HuH-7.5 (cell line): ENCODE data around the gene ROR2.
A peak's percentile ranks its signal among the peaks of the same experiment; 100 is the strongest.

Experiments
- DNase-seq: peaks from one replicate; pipeline ENCODE4 v3.0.0; 2011; ENCODE audit warnings: low spot score

Gene ROR2

DNA sequence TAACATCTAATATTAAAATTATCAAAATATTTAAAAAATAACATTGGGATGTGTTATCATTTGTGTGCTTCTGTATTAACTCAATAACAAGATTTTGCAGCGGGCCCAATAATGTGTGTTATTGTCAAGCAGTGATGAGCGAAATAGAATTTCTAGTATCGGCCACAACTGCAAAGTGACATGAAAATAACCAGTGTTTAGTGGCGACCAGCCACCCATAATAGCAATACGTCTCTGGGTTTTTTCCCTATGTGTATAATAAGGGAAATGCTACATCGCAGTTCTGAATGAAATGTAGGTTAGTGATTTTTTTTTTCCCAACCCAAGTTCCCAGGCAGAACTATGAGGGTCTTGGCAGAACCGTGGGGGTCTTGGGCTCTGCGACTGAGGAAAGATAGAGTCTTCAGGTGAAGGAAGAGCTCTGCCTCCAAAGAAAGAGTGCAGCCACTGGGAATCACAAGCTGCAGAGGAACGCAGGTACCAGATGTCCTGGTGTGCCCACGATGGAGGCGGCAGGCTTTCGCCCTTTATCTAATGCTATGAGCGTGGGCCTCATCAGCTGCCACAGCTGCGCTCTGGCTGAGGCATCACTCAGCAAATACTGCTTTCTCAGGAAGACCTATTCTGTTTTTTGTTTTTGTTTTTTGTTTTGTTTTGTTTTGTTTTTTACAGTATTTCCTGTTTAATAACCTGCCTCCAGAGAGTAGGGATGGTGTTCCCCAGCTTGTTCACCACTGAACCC is 235.0 kb downstream of the ROR2 start:
- no peak for DNase-seq

DNA sequence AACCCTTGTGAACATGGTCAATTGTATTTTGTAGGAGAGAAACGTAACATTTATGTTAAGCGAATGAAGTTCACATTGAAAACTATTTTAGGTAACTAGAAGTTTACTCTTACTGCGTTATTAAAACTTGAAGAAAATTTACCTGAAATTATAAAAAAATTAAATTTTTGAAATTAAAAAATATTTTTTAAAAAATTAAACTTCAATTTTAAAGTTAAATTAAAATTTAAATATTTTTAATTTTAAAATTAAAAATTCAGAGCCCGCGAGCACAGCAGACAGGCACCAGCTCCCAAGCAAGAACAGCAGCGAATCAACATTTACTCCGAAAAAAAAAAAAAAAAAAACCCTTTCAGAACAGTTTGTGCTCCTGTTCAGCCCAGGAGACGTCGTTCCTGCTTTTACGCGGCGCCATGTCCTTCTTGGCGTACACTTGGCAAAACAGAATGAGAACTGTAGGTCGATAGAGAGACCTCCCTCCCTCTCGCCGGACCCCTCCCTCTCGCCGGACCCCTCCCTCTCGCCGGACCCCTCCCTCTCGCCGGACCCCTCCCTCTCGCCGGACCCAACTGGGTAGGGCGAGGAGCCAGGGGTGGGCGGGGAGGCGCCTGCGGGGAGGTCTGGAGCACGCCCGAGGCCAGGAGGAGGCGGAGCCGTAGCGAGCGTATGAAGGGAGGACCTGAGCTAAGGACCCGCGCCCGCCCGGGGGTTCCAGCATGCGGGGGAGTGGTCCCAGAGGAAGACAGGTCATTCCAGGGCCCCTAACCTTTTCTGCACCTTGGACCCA is 235.8 kb downstream of the ROR2 start:
- no peak for DNase-seq

DNA sequence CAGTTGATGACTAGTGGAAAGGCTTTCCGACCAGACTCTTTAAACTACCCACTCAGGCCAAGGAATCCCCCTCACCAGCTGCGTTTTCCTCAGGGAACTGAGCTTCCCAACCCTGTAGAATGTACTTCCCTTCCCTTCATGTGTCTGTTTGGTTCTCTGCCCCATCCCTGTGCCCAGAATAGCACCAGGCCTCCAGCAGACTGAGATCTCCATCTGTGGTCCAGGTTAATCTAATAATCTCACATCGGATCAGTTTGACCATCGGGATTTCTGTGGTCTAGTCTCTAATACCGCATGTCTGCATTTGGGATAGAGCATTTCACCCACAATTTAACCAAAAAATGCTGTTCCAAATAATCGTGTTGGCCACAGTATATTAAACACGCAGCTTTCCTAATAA is 237.2 kb downstream of the ROR2 start:
- DNase-seq: no peak

DNA sequence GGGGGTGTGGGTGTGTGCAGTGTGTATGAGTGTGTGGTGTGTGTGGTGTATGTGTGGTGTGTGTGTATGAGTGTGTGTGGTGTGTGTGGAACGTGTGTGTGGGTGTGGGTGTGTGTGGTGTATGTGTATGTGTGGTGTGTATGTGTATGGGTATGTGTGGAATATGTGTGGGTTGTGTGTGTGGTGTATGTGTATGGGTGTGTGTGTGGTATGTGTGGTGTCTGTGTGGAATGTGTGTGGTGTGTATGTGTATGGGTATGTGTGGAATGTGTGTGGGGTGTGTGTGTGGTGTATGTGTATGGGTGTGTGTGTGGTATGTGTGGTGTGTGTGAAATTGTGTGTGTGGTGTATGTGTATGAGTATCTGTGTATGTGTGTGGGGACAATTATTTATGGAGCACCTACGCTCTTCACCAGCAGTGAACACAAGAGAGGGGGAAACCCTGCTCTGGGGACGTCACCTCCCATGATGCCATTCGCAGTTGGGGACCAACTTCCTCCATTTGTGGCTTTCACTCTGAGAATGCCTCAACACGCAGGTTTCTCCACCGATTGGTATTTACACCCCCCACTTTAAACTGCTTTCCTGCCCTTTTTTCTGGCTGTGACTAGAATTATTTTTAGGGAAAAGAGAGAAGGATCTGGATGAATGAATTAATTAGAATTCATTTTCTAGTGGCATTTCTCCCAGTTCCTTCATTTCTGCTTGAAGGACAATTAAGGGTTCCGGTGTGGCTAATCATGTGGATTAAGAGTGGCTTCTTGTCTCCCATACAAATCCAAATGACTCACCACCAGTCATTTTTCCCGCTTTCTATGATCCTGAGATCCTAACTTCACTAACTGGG is 238.1 kb downstream of the ROR2 start:
- DNase-seq: no peak

DNA sequence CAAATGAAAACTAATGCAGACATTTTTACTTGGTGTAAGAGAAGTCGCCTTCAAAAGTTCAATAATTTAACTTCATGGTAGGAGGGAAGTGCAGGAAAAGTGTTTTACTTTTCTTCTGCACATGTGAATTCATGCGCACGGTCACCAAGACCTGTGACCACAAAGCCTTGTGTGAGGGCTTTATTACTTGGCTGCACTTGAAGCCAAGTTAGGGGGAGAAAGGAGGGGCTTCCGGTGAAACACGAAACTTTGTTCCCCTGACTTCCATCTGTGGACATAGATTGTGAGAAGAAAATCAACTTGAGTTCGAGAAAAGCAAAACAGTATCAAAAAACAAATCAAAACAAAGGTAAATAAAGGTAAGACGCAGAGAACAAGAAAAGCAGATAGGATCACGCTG is 239.9 kb downstream of the ROR2 start:
- no peak for DNase-seq

DNA sequence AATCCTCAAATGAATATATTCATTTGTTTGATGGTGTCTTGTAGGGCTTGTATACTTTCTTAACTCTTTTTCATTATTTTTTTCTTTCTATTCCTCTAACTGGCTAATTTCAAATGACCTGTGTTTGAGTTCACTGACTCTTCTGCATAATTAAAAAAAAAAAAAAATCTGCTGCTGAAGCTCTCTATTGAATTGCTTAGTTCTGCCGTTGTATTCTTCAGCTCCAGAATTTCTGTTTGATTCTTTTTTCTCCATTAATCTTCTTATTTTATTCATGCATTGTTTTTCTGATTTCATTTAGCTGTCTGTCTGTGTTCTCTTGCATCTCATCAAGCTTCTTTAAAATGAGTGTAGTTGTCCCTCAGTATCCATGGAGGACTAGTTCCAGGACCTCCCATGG is 244.6 kb downstream of the ROR2 start:
- DNase-seq: no peak

DNA sequence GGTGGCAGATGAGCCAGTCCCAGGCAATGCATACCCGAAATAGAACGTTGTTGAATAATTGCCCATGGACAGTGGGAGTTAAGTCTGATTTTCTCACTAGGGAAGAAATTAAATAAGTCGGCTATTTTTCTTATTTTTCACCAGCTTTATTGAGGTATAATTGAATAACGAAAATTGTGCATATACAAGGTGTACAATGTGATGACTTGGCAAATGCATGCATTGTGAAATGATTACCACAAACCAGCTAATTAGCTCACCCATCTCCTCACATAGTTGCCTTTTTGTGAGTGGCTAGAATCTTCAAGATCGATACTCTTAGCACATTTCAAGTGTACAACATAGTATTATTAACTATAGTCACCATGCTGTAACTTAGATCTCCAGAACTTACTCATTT is 249.6 kb downstream of the ROR2 start:
- no peak for DNase-seq

DNA sequence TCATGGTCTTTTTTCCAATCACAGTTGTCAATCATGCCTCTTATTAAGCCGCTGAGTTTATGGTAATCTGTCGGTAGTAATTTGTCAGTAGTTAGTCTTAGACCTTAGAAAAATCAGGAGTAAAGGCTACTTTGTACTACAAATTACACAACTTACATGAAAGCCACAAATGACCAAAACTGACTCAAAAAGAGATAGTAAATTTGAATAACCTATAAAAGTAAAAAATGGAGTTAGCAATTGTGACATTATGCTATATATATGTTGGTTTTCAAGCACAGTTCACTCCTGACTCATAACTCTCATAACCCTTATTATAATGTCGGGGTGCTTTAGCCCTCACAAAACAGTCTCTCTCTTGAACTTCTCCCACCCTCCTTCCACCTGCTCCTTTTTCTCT is 251.8 kb downstream of the ROR2 start:
- no peak for DNase-seq

GRCh38 chr9:91697201-91697600 is 252.8 kb downstream of the ROR2 start:
- no peak for DNase-seq

DNA sequence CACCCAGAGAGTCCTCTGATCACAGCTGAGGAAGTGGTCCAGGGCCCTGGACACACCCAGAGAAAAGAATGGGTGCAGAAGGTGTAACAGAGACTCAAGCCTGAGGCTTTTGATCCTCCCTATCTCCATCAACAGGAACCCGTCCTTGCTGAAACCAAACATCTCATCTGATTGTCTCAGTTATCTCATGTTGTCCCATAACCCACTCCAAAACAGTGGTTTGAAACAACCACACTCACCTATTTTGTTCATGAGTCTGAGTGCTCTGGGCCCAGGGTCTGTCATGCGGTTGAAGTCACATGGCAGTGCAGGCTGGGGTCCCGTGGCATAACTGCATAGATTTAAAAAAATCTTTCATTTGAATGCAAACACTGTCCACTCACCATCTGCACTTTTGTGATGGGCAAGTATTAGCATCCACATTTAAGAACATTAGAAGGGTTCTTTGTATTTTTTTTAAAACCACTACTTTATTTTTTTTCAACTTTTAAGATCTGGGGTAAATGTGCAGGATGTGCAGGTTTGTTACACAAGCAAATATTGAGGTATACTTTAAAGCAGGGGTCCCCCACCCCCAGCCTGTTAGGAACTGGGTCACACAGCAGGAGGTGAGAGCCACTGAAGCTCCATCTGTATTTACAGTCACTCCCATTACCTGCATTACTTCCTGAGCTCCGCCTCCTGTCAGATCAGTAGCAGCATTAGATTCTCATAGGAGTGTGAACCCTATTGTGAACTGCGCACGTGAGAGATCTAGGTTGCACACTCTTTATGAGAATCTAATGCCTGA is 255.8 kb downstream of the ROR2 start:
- DNase-seq: no peak

DNA sequence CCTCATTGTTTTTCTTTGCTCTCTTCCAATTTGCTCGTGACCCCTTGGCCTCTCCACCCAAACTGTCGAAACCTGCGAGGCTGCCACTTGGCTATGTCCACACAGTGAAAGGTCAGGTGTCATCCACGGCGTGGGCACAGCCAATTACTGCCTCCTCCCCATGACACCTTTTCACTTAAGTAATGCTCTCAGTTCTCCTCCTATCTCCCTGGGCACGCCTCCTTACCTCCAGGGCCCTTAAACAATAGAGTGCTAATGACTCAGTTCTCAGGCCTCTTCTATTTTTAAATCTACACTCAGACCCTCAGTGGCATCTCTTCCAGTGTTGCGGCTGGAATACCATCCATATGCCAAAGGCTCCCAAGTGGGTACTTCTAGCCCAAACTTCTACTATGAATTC is 256.8 kb downstream of the ROR2 start:
- no peak for DNase-seq

DNA sequence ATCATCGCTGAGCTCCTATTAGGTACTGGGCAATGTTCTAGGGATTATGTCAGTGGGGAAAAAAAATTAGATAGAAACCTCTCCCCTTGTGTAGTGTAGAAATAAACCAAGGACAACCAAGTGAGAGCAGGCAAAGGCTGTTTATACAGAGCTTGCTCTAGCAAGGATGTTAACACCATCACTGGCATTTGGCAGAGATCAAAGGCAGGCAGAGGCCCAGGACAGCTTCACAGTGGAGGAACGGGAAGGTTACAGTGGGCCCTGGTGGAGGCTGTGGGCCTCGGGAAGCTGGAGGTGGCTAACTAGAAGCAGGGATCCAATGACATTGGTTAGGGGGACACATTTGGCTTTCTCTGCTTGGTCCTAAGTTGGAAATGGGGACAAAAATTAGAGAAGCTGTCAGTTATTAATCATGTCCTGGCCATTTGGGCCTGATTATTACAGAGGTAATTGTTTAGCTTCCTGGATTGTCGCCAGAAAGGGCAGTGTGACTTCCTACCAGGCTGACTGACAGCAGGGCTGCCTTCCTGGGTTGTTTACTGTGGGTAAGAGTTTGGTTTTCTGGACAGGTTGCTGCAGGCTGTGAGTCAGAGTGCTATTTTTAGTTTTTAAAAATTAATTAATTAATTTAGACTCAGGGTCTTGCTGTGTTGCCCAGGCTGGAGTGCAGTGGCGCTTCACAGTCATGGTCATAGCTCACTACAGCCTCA is 259.3 kb downstream of the ROR2 start:
- DNase-seq: no peak

DNA sequence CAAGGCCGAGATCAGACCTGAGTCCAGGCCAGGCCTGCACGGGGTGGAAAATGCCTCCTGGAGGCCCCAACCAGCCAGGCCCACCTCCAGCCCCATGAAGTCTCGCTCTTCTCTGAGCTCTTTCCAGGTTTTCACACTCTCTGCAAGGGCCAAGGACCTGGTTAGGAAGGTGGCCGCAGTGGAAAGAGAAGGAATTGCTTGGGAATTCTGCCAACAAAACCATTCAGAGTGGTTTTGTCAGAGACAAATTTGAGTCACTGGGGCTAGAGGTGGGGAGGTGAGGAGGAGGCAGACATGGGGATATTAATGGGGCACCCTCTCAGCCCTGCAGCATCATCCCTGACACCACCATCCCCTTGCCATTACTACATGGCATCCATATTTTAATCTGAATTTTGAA is 261.0 kb downstream of the ROR2 start:
- DNase-seq: no peak

DNA sequence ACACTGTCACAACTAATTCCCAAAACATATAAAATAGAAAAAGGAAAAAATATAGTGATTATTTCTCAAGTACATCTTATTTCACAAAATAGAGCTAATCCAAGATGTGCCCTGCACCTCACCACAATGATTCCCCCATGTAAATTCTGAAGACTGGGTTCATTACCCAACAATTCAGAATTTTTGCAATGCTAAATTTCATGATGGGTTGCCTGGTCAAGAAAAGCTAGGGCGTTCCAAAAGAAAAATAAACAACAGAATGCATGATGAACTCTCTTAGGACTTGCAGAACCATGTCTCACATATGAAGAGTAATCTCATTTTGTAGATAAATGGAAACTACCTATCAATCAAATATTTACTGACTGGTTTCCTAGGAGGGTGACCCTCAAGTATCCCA is 266.8 kb downstream of the ROR2 start:
- no peak for DNase-seq

GRCh38 chr9:91682806-91683205 is 267.2 kb downstream of the ROR2 start:
- DNase-seq: no peak

GRCh38 chr9:91681461-91682305 is 268.3 kb downstream of the ROR2 start:
- peak; percentile 73 for DNase-seq

DNA sequence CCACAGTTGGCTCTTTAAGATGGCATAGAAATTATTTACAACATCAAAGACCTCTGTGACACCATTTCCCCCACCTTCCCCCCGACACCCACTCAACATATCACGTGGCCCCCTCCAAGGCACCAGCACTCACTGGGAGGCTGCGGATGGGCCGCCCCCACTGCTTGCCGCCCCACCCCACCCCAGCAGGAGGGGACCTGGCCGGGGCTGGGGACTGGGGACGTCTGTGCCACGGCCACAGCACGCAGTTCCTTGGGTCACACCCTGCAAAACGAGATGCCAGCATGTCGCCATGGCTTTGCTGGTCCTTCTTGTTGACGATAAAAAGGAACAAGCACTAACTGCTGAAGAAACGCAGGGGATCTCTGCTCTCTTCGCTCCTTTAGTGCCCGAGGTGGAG is 269.0 kb downstream of the ROR2 start:
- DNase-seq: no peak

- no peak for DNase-seq
Measured at GRCh38 chr9:91680106-91680505, 269.9 kb downstream of the ROR2 start.

- no peak for DNase-seq
Measured at GRCh38 chr9:91678807-91679580, 271.0 kb downstream of the ROR2 start.
